OCI-LY3 (cell line): ENCODE data around the gene ASTN1.

Experiments used
- H2AFZ ChIP-seq: fragments of 200-600, 300-600 bp; shearing (Covaris generic); 2 replicates; pipeline ENCODE4 v1.6.0; 2014; ENCODE audit warnings: antibody characterized with exemption, low read depth, low read length
- H3K27ac ChIP-seq: fragments of 200-600, 300-600 bp; sonication (generic); 2 replicates; pipeline ENCODE4 v1.5.1; 2014; ENCODE audit warnings: mild to moderate bottlenecking, low read length, moderate library complexity, mixed read lengths
- H3K27me3 ChIP-seq: fragments of 200-600, 300-600 bp; sonication (generic); 2 replicates; pipeline ENCODE4 v1.6.1; 2014; ENCODE audit warnings: low read depth, low read length, mixed read lengths
- H3K36me3 ChIP-seq: fragments of 200-600, 300-600 bp; sonication (generic); replicated peaks from 2 replicates; pipeline ENCODE3; 2014; ENCODE audit warnings: low read depth, low read length, mixed read lengths
- H3K4me1 ChIP-seq: fragments of 300-600, 200-600 bp; sonication (generic); 2 replicates; pipeline ENCODE4 v1.6.1; 2014; ENCODE audit warnings: low read length, mixed read lengths
- H3K4me2 ChIP-seq: fragments of 200-600, 300-600 bp; sonication (generic); 2 replicates; pipeline ENCODE4 v1.6.1; 2014; ENCODE audit warnings: low read length, mixed read lengths
- H3K4me3 ChIP-seq: fragments of 300-600, 200-600 bp; sonication (generic); 2 replicates; pipeline ENCODE4 v1.5.1; 2014; ENCODE audit warnings: antibody characterized with exemption, mild to moderate bottlenecking, low read length, moderate library complexity
- H3K79me2 ChIP-seq: fragments of 300-600, 200-600 bp; shearing (Covaris generic); 2 replicates; pipeline ENCODE4 v1.6.1; 2014; ENCODE audit warnings: mild to moderate bottlenecking, low read length, mixed read lengths
- H3K9ac ChIP-seq: fragments of 300-600, 200-600 bp; shearing (Covaris generic); 2 replicates; pipeline ENCODE4 v1.6.0; 2014; ENCODE audit warnings: mild to moderate bottlenecking, low read length, moderate library complexity
- H3K9me3 ChIP-seq: fragments of 200-600, 300-600 bp; shearing (Covaris generic); 2 replicates; pipeline ENCODE4 v1.6.1; 2014; ENCODE audit warnings: low read length, mixed read lengths; ENCODE audit not compliant: insufficient read depth
- H4K20me1 ChIP-seq: fragments of 200-600, 300-600 bp; sonication (generic); 2 replicates; pipeline ENCODE4 v1.6.1; 2016; ENCODE audit warnings: low read length, mixed read lengths; ENCODE audit not compliant: insufficient read depth
- CTCF ChIP-seq: fragments of 200-600, 300-600 bp; sonication (generic); IDR thresholded peaks from 2 replicates; pipeline ENCODE4 v1.5.1; 2014; ENCODE audit warnings: antibody characterized with exemption, low read length, low read depth
- EZH2phosphoT487 ChIP-seq: fragments of 200-600 bp; shearing (Covaris generic); IDR thresholded peaks from 2 replicates; pipeline ENCODE4 v1.6.1; 2018; ENCODE audit warnings: antibody characterized with exemption, mixed run types, low read depth

The ASTN1 gene

GRCh38 chr1:177138347-177138746 is 26.2 kb downstream of the ASTN1 start:
- Histone ChIP-seq H3K9me3 (no peaks in the 10 kb centered on the region), H3K9ac (no peak overlapping the region), H4K20me1 (no peaks in the 10 kb centered on the region), H3K27me3 (peaks cover 10% of the 10 kb centered on the region; the same call in 1 of the 2 replicates), H3K36me3 (no peaks in the 10 kb centered on the region), H3K79me2 (no peaks in the 10 kb centered on the region), H2AFZ (no peak overlapping the region), H3K4me2 (no peak overlapping the region), H3K4me3 (no peak overlapping the region), H3K27ac (no peak overlapping the region), H3K4me1 (no peaks in the 10 kb centered on the region)
- TF ChIP-seq EZH2phosphoT487, result no peak
- TF ChIP-seq CTCF, result no peak

DNA sequence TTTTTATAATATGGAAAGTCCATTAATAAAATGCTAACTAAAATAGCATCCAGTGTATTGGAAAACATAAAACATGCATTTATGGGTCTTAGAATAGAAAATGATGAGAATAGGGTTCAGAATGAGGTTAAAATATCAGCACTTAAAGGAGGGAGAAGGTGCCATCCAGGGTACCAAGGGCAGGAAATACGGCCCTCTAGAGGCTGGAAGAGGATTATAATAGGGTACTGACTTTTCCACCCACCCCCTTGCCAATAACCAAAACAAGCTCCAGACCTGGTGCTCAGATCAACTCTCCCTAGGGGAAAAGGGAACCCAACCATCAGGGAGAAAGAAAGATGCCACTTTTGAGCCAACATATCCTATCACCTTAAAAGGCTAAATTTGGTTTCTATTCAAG is 26.7 kb downstream of the ASTN1 start:
- H2AFZ ChIP-seq, result no peak overlapping the region
- H3K79me2 ChIP-seq, result no peaks in the 10 kb centered on the region
- H3K27ac ChIP-seq, result no peak overlapping the region
- H3K27me3 ChIP-seq, result peaks cover 14% of the 10 kb centered on the region; the same call in 1 of the 2 replicates
- no peak overlapping the region for H3K4me2 ChIP-seq
- TF ChIP-seq CTCF (no peak), EZH2phosphoT487 (no peak)
- H3K36me3 ChIP-seq, result no peaks in the 10 kb centered on the region
- H3K9ac ChIP-seq, result no peak overlapping the region
- no peaks in the 10 kb centered on the region for H4K20me1 ChIP-seq
- no peak overlapping the region for H3K4me3 ChIP-seq
- H3K4me1 ChIP-seq, result no peaks in the 10 kb centered on the region
- no peaks in the 10 kb centered on the region for H3K9me3 ChIP-seq

- H2AFZ ChIP-seq, result no peak overlapping the region
- no peaks in the 10 kb centered on the region for H3K36me3 ChIP-seq
- H3K27ac ChIP-seq, result no peak overlapping the region
- H4K20me1 ChIP-seq, result peaks cover 3% of the 10 kb centered on the region; the same call in 1 of the 2 replicates
- peaks cover 18% of the 10 kb centered on the region; the same call in 1 of the 2 replicates for H3K27me3 ChIP-seq
- H3K9me3 ChIP-seq, result no peaks in the 10 kb centered on the region
- H3K4me1 ChIP-seq, result no peaks in the 10 kb centered on the region
- H3K4me3 ChIP-seq, result no peak overlapping the region
- no peaks in the 10 kb centered on the region for H3K79me2 ChIP-seq
- no peak for TF ChIP-seq CTCF
- TF ChIP-seq EZH2phosphoT487, result no peak
- no peak overlapping the region for H3K4me2 ChIP-seq
- no peak overlapping the region for H3K9ac ChIP-seq
Measured at GRCh38 chr1:177135250-177135649, 29.3 kb downstream of the ASTN1 start.

DNA sequence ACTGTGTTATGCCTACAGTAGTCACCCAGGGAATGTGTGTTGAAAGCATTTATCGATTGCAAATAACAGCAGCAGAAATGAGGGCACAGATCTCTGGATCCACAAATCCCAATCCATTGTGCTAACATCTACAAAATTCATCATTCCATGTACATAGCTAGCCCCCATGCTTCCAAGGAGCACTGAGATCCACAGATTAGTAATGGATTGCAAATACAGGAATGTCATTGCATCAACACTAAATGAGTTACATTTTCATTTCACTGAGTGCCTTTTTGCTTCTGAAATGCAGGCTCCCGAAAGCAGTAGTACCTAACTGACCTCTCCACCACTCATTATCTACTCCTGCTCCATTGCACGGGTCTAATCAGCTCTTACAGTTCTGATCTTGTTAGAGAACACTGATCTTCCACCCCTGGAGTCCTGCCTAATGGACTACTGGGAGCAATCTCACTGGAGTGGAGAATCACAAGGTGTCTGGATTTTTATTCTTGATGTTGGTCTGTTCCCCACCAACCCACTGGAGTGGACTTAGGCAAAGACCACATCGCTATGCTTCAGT is 30.5 kb downstream of the ASTN1 start:
- Histone ChIP-seq H3K9ac (no peak overlapping the region), H3K9me3 (no peaks in the 10 kb centered on the region), H3K27me3 (peaks cover 18% of the 10 kb centered on the region; the same call in 1 of the 2 replicates), H3K4me2 (no peak overlapping the region), H3K36me3 (no peaks in the 10 kb centered on the region), H3K27ac (no peak overlapping the region), H3K4me3 (no peak overlapping the region), H4K20me1 (peaks cover 3% of the 10 kb centered on the region; the same call in 1 of the 2 replicates), H3K79me2 (no peaks in the 10 kb centered on the region), H2AFZ (no peak overlapping the region), H3K4me1 (no peaks in the 10 kb centered on the region)
- TF ChIP-seq EZH2phosphoT487, result no peak
- TF ChIP-seq CTCF, result no peak
